ENCODE measurements around the gene RAD54L. TPM values are rescaled to one million over a fixed set of nuclear protein-coding genes. Genes with fewer than 3 reads are reported as not detected.

RAD54L gene
- total RNA-seq, 1 donor from 2014 or later, result 1.0 TPM

DNA sequence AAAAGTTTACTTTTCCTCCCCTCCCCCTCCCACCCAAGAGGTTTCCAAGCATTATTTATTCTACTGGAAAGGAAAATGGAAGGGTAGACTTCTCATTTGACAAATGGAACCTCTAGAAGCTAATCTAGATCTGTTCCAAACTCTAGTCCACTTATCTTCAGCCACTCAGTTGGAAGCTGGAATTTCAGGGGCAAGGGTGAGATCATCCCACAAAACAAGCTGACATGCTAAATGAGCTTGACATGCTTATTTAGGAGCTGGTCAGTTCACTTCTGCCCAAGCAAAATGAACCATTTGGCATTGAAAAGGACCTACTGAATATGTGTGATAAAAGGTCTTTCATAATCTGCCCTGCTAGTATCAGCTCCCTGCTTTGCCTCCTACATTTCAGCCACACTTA, 50.8 kb downstream of the RAD54L start:
- peak overlapping the region; percentile 0 for H3K27ac ChIP-seq
- TF ChIP-seq, protein P1, sequence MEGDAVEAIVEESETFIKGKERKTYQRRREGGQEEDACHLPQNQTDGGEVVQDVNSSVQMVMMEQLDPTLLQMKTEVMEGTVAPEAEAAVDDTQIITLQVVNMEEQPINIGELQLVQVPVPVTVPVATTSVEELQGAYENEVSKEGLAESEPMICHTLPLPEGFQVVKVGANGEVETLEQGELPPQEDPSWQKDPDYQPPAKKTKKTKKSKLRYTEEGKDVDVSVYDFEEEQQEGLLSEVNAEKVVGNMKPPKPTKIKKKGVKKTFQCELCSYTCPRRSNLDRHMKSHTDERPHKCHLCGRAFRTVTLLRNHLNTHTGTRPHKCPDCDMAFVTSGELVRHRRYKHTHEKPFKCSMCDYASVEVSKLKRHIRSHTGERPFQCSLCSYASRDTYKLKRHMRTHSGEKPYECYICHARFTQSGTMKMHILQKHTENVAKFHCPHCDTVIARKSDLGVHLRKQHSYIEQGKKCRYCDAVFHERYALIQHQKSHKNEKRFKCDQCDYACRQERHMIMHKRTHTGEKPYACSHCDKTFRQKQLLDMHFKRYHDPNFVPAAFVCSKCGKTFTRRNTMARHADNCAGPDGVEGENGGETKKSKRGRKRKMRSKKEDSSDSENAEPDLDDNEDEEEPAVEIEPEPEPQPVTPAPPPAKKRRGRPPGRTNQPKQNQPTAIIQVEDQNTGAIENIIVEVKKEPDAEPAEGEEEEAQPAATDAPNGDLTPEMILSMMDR (IDR thresholded peaks at IDR 0.05), result no peak
- peaks cover 17% of the 10 kb centered on the region for H3K4me1 ChIP-seq
- DNase-seq (no peak), ATAC-seq (no peak)
- peaks cover 46% of the 10 kb centered on the region for H3K36me3 ChIP-seq
- no peak overlapping the region for H3K4me3 ChIP-seq
- no peaks in the 10 kb centered on the region for H3K27me3 ChIP-seq
- H3K9me3 ChIP-seq, result no peaks in the 10 kb centered on the region
- intact Hi-C loops (cut with DNase I), result no loop called here

DNA sequence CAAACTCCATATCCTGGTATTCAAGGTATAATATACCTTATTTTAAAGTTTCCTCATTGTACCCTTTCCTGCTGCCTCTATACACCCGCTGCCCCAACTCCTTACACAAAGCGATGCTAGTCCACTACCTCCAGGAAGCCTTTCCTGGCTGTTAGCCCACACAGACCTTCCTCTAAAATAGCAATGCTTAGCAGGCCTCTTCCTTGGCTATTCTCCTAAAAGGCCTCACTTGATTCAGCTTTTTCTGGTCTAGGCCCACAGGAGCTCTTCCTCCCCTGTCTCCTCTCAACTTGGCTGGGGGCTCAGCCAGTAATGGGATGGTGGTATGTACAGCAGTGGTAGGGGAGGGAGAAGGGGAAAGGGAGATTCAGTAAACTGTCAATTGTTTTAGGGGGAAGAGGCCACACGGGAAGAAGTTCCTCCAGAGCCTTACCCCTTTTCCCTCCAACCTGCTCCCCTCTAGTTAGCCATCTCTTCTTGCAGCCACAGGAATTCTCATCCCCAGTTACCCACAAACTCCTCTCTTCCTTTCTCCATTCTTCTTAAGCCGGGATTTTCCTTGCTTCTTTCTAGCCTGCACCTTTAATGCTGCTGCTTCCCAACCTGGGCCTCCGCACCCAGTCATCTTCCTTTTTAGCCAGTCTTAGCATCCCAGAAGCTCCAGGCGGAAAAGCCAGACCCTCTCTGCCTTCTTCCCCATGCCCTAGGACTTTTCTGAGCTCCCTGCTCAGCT, 53.3 kb downstream of the RAD54L start:
- H3K27me3 ChIP-seq, result no peaks in the 10 kb centered on the region
- peaks cover 22% of the 10 kb centered on the region for H3K36me3 ChIP-seq
- no peak for DNase-seq
- intact Hi-C loops (cut with DNase I), result no loop called here
- ATAC-seq, result no peak
- H3K4me1 ChIP-seq, result peaks cover 31% of the 10 kb centered on the region
- peak overlapping the region; percentile 98 for H3K27ac ChIP-seq
- peak overlapping the region; percentile 98 for H3K4me3 ChIP-seq
- H3K9me3 ChIP-seq, result no peaks in the 10 kb centered on the region
- TF ChIP-seq, protein P1 (IDR thresholded peaks at IDR 0.05), result no peak

DNA sequence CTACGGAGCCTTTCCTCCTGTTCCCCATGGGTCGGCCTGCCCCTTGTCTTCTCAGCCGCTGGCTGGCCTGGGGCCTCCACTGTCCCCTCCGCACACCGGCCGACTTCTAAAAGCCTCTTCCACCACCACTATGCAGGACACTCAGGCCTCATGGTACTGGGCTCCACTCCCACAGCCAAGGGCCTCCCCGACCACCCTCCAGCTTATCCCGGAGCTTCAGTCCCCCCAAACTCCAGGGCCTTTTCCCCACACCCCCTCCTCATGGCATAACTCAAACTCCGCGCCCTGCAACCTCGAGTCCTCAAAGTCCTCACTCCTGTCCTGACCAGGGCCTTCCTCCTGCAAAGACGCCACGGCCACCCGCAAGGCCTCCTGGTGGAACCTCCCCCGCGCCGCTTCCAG, 53.8 kb downstream of the RAD54L start:
- Histone ChIP-seq H3K4me3 (peak overlapping the region; percentile 98), H3K27ac (peak overlapping the region; percentile 98), H3K36me3 (peaks cover 17% of the 10 kb centered on the region), H3K9me3 (no peaks in the 10 kb centered on the region), H3K4me1 (peaks cover 31% of the 10 kb centered on the region), H3K27me3 (no peaks in the 10 kb centered on the region)
- ATAC-seq (no peak), DNase-seq (no peak)
- TF ChIP-seq, protein P1 (IDR thresholded peaks at IDR 0.05), result no peak
- intact Hi-C loops (cut with DNase I), result no loop called here

DNA sequence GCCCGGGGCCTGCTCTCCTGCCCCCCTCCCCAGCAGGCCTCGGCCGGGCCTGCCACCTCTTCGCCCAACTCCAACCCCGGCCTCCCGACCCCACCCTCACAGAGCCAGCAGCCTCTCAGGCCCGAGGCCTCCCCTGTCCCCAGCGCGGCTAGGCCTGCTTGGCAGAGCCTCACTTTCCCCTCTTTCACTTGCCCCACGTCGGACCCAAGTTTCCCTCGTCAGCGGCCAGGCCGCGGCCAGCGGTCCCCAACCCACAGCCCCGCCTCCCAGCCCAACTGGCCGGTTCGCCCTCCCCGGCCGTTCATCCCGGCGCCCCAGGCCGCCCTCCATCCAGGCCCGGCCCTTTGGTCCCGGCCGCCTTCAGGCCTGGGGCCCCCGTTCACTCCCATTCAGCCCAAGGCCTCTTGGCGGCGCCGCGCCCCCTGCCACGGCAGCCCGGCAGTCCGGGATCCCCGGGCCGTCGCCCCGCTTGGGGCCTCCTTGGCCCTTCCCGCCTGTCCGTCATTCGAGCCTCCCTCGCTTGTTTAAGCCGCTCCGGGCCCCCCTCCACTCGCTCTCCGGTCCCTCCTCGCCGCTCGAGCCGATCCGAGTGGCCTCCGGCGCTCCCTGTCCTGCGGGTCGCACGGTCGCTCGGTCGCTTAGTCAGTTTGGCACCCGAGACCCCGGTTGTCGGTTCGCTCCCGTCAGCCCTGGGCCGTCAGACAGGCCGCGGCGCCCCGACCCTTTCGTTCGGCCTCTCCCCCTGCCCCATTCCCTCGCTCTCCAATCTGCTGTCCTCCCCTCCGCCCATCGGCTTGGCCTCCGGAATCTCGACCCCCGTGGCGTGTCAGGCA, 54.5 kb downstream of the RAD54L start:
- intact Hi-C loops (cut with DNase I), result no loop called here
- H3K4me1 ChIP-seq, result peaks cover 34% of the 10 kb centered on the region
- H3K4me3 ChIP-seq, result peak overlapping the region; percentile 98
- ATAC-seq, result peak; percentile 64
- no peaks in the 10 kb centered on the region for H3K27me3 ChIP-seq
- peaks cover 10% of the 10 kb centered on the region for H3K36me3 ChIP-seq
- H3K27ac ChIP-seq, result peak overlapping the region; percentile 98
- no peaks in the 10 kb centered on the region for H3K9me3 ChIP-seq
- TF ChIP-seq, protein P1 (IDR thresholded peaks at IDR 0.05), result peak; percentile 25
- peak; percentile 85 for DNase-seq

DNA sequence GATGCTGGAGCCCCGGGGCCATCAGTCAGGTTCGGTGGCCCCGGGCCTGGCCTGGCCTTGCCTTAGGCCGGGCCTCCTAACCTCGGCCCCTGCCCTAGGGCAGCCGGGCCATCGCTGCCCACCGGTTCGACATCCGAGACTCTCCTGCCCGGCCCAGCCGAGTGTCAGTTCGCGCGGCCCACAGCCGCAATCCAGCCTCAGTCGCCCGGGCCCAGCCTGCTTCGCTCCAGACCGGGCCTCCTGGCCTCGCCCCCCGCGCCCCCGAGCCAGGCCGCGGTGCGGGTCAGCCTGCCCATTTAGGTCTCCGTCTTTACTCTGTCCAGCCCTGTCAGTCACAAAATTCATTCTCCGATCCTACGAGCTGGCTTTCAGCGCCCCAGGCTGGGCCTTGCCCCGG, 55.1 kb downstream of the RAD54L start:
- Histone ChIP-seq H3K4me3 (peak overlapping the region; percentile 98), H3K36me3 (peaks cover 4% of the 10 kb centered on the region), H3K4me1 (peaks cover 40% of the 10 kb centered on the region), H3K27me3 (no peaks in the 10 kb centered on the region), H3K27ac (peak overlapping the region; percentile 98), H3K9me3 (no peaks in the 10 kb centered on the region)
- DNase-seq, result peak; percentile 76
- intact Hi-C loops (cut with DNase I), result no loop called here
- TF ChIP-seq, protein P1 (IDR thresholded peaks at IDR 0.05), result no peak
- ATAC-seq, result peak; percentile 21
